RWPE1 (cell line): ENCODE measurements around the gene PITX1.

Experiments
- CTCF ChIA-PET: fragments of 350-600 bp; sonication (Branson Sonifier 250); formaldehyde crosslinking; extraction: SDS; loops from one replicate; lab custom pipeline; 2021; lab: Yijun Ruan, JAX
- POLR2A ChIA-PET: fragments of 400-600 bp; formaldehyde crosslinking; extraction: SDS; loops from one replicate; lab custom pipeline; 2020; ENCODE audit warnings: antibody characterized with exemption; ENCODE audit not compliant: low non-redundant PET; lab: Yijun Ruan, JAX
- DNase-seq: peaks from one replicate; pipeline ENCODE4 v3.0.0; 2012; ENCODE audit warnings: low spot score
- H3K27ac ChIP-seq: fragments of 450-650 bp; 2 replicates; pipeline ENCODE4 v1.5.1; 2017
- TF ChIP-seq, protein P1 (sequence below): fragments of 450-650 bp; conservative IDR thresholded peaks from 2 replicates; pipeline ENCODE4 v1.5.1; 2017; ENCODE audit warnings: low read depth, mild to moderate bottlenecking

Gene PITX1

DNA sequence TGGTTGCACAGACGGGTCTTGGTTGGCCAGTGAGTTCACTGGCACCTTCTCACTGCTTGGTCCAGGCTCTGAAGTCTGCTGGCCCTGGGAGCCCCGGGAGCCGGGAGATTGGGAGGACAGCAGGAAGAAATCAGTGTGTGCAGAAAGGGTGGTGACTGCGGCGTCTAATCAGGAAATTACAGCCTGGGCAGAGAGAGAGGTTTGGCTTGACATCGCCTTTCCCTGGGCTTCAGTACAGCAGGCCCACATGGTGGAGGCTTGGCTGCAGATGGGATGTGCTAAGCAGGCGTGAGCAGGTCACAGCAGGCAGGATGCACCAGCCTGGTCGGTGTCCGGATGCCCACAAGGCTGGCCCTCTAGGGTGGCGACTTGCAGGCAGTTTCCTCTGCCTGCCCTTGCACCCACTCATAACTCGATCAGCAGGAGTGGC is 17.2 kb downstream of the PITX1 start:
- no peak for DNase-seq
- ChIA-PET POLR2A (no interaction called here), CTCF (interaction anchor here (0.6 kb wide), 2 partner anchors 72 to 97 kb away, joined by 3 read pairs; no protein-coding TSS in a partner anchor)
- H3K27ac ChIP-seq, result peak overlapping the region; percentile 47
- TF ChIP-seq, protein P1, sequence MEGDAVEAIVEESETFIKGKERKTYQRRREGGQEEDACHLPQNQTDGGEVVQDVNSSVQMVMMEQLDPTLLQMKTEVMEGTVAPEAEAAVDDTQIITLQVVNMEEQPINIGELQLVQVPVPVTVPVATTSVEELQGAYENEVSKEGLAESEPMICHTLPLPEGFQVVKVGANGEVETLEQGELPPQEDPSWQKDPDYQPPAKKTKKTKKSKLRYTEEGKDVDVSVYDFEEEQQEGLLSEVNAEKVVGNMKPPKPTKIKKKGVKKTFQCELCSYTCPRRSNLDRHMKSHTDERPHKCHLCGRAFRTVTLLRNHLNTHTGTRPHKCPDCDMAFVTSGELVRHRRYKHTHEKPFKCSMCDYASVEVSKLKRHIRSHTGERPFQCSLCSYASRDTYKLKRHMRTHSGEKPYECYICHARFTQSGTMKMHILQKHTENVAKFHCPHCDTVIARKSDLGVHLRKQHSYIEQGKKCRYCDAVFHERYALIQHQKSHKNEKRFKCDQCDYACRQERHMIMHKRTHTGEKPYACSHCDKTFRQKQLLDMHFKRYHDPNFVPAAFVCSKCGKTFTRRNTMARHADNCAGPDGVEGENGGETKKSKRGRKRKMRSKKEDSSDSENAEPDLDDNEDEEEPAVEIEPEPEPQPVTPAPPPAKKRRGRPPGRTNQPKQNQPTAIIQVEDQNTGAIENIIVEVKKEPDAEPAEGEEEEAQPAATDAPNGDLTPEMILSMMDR, result no peak

DNA sequence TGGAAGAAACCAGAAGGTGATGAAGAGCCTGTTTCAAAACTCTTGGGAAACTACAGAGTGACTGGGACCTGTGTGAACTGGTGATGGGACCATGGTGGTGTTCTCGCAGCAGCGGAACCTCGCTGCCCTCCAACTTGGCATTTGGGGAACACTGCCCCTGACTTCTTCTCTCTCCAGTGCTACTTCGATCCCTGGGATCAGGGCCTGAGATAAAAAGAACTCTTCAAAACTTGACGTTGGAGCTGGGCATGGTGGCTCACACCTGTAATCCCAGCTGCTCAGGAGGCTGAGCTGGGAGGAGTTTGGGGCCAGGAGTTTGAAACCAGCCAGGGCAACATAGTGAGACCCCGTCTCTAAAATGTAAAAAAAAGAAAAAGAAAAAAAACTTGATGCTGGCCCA is 18.1 kb downstream of the PITX1 start:
- no peak overlapping the region for H3K27ac ChIP-seq
- TF ChIP-seq, protein P1, result no peak
- no peak for DNase-seq
- ChIA-PET POLR2A (no interaction called here), CTCF (no interaction called here)

DNA sequence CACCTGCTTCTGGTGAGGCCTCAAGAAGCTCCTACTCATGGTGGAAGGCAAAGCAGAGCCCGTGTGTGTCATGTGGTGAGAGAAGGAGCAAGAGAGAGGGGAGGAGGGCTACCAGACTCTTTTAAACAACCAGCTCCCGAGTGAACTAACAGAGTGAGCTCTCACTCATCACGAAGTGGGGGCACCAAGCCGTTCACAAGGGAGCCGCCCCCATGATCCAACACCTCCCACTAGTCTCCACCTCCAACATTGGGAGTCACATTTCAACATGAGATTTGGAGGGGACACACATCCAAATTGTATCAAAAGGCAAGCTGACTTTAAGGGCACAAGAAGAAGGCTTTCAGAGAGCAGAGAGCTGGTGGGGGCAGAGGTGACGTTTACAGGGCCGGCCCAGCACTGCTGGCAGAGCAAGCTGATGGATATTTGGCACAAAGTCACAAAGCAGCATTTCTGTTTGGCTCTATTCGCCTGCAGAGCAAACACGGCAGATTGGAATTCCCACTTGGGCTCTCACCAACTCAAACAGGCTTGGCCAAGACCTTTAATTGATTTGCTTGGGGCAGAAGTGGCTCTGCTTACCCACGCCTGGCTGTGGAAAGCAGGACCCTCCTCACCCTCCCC is 20.0 kb downstream of the PITX1 start:
- DNase-seq, result no peak
- TF ChIP-seq, protein P1, result no peak
- CTCF ChIA-PET, result interaction anchor here (1.6 kb wide), 1 partner anchor 177 kb away, joined by 3 read pairs; no protein-coding TSS in a partner anchor
- H3K27ac ChIP-seq, result 0 out of 2 replicates have a peak overlapping the region, but pooled peaks have one; percentile 5
- POLR2A ChIA-PET, result no interaction called here

DNA sequence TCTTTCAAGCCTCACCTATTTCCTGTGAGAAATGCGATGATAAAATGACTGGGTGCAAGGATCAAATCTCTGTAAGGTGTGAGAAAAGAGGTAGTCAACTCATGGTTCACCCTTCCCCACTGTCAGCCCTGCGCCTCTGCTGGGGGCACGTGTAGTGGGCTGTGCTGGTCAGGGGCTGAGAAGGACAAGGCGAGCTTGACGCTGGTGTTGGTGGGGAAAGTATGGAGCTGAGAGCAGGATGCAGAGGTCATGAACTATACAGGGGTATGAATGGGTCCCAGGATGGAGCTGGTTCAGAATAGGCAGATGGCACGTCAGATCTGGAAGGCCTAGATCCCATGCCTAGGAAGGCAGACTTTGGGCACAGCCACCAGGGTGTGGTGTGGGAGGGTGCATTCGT is 20.6 kb downstream of the PITX1 start:
- POLR2A ChIA-PET, result no interaction called here
- TF ChIP-seq, protein P1, result no peak
- H3K27ac ChIP-seq, result no peak overlapping the region
- CTCF ChIA-PET, result interaction anchor here (1.6 kb wide), 1 partner anchor 178 kb away, joined by 3 read pairs; no protein-coding TSS in a partner anchor
- no peak for DNase-seq

DNA sequence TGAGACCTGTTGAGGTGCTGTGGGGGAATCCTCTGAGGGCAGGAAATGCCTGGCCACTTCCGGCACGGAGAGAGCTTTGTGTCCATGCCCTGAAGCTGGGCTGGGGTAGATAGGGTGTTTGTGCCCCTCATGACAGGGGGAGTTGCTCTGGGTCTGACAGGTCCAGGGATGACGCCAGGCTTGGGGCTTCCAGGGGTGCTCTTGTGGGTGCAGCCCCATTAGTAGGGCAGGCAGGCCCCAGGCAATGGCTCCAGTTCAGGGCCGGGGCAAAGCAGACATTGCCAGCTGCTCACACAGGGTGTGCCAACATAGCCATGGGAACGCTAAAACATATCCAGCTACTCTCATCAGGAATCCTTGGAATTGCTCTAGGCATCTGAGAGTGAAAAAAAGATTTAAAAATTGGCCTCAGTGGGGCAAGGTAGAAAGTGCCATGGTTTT is 21.1 kb downstream of the PITX1 start:
- H3K27ac ChIP-seq, result no peak overlapping the region
- ChIA-PET POLR2A (no interaction called here), CTCF (interaction anchor here (1.6 kb wide), 1 partner anchor 179 kb away, joined by 3 read pairs; no protein-coding TSS in a partner anchor)
- TF ChIP-seq, protein P1, result no peak
- no peak for DNase-seq

DNA sequence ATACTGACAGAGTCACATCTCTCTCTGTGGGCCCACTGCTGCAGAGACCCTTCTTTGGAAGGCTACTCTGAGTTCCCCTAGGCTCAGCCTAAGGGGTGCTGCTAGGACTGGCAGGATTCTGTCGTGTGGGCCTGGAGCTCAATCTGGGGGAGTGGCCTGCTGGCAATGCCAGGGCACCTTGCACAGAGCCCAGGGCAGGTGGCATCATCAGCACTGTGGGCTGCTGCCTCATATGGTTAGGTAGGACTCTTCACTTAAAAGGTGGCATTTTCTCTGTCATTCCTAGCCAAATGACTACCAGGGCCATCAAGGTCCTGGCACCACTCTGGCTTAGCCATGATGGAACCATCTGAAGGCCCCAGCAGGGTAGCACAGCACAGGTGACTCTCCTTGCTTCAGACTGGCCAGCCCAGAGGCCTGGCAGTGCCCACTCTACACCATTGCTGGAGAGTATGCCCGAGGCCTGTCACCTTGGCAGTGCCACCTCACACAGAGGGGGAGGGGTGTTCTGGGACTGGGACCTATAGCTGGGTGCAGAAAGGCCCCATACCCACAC is 21.9 kb downstream of the PITX1 start:
- H3K27ac ChIP-seq, result no peak overlapping the region
- POLR2A ChIA-PET, result no interaction called here
- CTCF ChIA-PET, result interaction anchor here (0.6 to 1.4 kb wide), 4 partner anchors 12 to 1134 kb away, joined by 3 to 8 read pairs (median 4); no protein-coding TSS in a partner anchor
- no peak for DNase-seq
- TF ChIP-seq, protein P1, result no peak
